Fibroblast of lung (primary cell): ENCODE measurements around the gene ZNF423.

Experiments
- CTCF ChIP-seq, 2 donors: IDR thresholded peaks in 1 of 2; conservative IDR thresholded peaks in 1 of 2; 1 replicate in 1 of 2; 2 replicates in 1 of 2; pipeline ENCODE4 v1.5.1; 2011 to 2012; ENCODE audit warnings: low read length in 2 of 2, control low read depth in 1 of 2, inconsistent platforms in 1 of 2, low read depth in 1 of 2, mild to moderate bottlenecking in 1 of 2
- EZH2 ChIP-seq: IDR thresholded peaks from 2 replicates; pipeline ENCODE4 v1.5.1; 2012; ENCODE audit warnings: low read length, control low read depth, mild to moderate bottlenecking; ENCODE audit errors: missing control alignments

DNA sequence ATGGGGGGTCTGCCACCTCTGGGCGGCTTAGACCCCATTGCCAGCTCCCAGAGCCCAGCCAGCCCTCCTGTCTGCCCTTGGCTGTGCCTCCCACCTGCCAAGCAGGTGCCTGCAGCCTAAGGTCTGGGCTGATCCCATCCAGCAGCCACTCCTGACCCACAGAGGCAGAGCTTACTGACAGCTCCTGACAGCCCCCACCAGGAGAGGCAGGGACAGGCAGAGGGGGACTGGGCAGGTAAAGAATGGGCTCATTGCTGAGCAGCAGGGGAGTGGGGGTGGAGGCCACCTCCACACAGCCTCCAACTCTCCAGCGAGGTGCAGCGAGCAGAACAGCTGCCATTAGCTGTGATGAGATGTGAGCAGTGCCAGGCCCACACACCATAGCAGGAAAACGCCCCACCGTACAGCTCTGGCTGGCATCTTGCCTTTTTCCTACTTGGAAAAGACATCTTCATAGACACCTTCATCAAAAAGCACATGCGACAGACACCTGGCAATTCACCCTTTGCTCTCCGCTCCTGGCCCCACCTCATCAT is 317.9 kb downstream of the ZNF423 start:
- no peak for TF ChIP-seq CTCF (conservative IDR thresholded peaks at IDR 0.05 in 1 of 2, IDR thresholded peaks at IDR 0.05 in 1 of 2; ENCODE audit: low read depth in 1 of 2, low read length in 2 of 2)
- TF ChIP-seq EZH2: no peak
